ENCODE results near the gene EFCAB6.

The EFCAB6 gene

DNA sequence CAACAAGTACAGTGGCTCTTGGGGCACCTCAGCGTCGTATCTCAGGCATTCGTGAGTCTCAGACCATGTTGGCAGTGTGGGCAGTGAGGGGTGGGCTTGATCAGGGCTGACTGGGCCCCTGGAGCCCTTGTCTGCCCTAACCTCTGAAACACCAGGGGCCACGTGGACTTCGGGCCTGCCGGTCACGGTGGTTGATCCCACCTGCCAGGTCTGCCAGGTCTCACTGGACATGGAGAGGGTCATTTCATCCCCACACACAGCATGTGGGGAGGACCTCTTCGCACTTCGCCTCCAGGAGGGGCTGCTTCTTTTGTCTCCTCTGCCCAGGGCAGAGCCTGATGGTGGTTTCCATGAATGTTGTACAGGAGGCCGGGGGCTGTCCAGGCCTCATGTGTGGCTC lies 323.2 kb downstream of the EFCAB6 start:
- no peak overlapping the region for H3K27ac ChIP-seq

DNA sequence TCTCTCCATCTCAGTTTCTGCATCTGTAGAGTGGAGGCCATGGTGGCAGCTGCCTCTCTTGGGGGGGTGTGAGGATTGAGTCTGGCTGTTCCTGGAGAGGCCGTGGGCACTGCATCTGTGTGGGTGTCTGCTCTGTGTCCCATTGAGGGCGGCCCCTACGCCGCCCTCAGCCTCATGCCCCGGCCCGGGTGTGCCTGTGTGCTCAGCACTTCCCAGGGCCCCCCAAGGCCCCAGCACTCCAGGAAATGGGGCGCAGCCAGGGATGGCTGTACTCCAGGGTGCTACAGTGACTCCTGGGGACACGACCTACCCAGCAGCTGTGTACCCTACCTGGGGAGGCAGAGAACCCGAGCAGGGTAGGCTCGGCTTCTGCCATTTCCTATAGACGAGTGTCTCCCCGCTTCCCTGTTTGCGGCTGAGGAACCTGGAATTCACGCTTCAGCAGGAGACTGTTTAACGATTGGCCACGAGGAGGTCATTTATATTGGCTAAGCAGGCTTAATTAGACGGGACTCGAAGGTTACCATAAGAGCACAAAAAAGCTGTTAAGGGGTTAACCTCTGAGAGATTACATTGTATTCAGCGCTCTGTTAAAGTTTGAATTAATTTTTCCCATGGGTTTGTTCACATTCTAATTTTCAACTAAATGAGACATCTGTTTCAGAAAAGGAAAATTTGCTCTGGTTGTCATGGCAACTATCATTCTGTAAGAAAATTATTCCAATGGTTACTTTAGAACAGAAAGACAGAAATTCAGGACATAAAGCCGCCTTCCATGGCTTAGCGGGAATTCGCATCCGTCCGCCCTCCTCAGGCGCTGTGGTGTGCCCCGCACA lies 323.9 kb downstream of the EFCAB6 start:
- no peak overlapping the region for H3K27ac ChIP-seq
- TF ChIP-seq, protein P1, sequence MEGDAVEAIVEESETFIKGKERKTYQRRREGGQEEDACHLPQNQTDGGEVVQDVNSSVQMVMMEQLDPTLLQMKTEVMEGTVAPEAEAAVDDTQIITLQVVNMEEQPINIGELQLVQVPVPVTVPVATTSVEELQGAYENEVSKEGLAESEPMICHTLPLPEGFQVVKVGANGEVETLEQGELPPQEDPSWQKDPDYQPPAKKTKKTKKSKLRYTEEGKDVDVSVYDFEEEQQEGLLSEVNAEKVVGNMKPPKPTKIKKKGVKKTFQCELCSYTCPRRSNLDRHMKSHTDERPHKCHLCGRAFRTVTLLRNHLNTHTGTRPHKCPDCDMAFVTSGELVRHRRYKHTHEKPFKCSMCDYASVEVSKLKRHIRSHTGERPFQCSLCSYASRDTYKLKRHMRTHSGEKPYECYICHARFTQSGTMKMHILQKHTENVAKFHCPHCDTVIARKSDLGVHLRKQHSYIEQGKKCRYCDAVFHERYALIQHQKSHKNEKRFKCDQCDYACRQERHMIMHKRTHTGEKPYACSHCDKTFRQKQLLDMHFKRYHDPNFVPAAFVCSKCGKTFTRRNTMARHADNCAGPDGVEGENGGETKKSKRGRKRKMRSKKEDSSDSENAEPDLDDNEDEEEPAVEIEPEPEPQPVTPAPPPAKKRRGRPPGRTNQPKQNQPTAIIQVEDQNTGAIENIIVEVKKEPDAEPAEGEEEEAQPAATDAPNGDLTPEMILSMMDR (IDR thresholded peaks at IDR 0.05): no peak
- TF ChIP-seq ZFX (IDR thresholded peaks at IDR 0.05; ENCODE audit: borderline replicate concordance): no peak

More for the DNA sequence above, 323.2 kb downstream of the EFCAB6 start:
- no peak for TF ChIP-seq ZFX (IDR thresholded peaks at IDR 0.05; ENCODE audit: borderline replicate concordance)
- TF ChIP-seq, protein P1 (IDR thresholded peaks at IDR 0.05): no peak

DNA sequence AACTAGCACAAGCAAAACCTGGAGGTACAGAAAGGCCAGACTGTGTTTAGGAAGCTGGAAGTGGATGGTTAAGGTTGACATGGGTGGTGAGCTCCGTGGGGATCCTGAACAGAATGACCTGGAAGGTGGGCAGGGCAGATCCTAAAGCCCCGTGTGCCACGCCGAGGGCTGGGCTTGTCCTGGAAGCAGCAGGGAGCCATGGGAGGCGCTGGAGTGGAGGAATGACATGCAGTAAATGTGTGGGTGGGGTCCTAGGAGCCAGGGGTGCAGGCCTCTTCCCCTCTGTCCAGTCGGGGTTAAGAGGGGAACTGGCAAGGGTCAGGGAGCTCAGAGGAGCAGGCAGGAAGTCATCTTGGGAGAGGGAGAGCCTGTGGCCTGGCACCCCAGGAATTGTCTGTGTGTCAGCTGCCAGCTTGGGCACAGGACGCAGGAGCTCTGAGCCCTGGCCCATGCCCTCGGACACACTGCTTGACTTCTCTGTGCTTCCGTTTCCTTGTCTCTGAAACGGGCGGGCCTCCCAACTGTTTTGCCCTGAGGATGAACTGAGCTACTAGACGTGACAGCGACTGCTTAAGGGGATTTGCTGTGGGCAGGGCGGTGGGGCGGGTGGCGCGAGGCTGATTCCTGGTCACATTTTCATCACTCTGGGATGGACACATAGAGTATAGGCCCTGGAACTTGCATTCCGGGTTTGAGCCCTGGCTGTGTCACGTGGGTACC lies 324.6 kb downstream of the EFCAB6 start:
- H3K27ac ChIP-seq: no peak overlapping the region
- TF ChIP-seq, protein P1 (IDR thresholded peaks at IDR 0.05): no peak
- TF ChIP-seq ZFX (IDR thresholded peaks at IDR 0.05; ENCODE audit: borderline replicate concordance): no peak

DNA sequence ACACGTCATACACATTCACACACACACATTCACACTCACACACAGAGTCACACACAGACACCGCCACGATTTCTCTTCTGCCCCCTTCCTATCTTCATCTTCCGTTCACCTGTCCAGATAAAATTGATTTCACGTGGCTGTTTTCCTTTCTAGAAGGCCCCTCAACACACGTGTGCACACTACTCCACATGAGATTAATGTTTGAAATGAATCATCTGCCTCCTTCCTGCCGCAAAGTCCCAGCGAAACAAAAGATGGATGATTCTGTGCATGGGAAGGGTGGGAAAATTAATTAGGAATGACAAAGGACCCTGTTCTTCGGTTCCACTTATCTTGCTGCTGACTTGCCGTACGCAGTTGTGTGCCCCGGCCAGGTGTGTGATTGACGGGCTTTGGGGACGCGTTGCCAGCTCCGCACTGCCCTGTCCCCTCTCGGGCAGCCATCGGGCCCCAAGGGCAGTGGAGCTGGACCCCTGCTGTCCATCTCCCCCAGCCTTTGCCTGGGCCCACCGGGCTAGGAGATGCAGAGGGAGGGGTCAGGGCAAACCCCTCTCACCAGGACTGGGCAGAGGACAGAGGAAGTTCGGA lies 326.5 kb downstream of the EFCAB6 start:
- TF ChIP-seq ZFX (IDR thresholded peaks at IDR 0.05; ENCODE audit: borderline replicate concordance): no peak
- TF ChIP-seq, protein P1 (IDR thresholded peaks at IDR 0.05): no peak
- H3K27ac ChIP-seq: no peak overlapping the region

DNA sequence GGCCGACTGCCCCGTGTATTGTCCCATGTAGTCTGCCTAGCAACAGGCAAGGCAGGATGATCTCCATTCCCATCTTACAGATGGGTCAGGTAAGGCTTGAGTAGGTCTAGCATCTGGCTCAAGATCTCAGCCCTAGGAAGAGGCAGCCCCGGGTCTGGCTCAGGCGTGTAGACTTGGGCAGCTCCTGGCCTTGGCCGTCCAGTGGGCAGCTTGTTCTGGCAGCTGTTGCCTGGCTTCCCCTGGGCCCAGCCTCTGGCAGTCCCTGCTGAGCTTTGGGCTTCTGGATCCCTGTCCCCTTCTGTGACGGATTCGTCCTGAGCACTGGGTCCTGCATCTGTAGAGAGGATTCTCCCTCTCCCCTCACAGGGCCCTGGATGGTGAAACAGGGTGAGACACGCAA lies 327.9 kb downstream of the EFCAB6 start:
- no peak for TF ChIP-seq ZFX (IDR thresholded peaks at IDR 0.05; ENCODE audit: borderline replicate concordance)
- TF ChIP-seq, protein P1 (IDR thresholded peaks at IDR 0.05): no peak
- no peak overlapping the region for H3K27ac ChIP-seq

DNA sequence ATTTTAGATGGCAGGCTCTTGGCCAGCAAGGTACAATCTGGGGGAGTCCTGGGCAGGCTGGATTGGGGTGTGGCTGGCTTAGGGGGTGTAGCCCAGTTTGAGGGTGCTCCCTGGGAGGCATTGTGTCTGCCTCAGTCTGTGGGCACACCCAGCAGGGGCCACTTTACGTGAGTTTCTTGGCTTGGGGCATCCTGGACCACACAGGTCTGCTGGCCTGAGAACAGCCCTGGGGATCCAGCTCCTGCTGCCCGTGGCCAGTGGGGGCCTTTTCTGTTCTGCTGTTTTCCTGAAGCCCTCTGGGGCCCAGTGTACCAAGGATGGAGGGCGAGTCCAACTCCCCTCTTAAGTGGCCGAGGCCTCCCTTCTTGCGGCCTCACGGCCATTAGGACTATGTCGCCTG lies 328.4 kb downstream of the EFCAB6 start:
- TF ChIP-seq, protein P1 (IDR thresholded peaks at IDR 0.05): no peak
- TF ChIP-seq ZFX (IDR thresholded peaks at IDR 0.05; ENCODE audit: borderline replicate concordance): no peak
- no peak overlapping the region for H3K27ac ChIP-seq
